ENCODE measurements around the gene IGIP.

DNA sequence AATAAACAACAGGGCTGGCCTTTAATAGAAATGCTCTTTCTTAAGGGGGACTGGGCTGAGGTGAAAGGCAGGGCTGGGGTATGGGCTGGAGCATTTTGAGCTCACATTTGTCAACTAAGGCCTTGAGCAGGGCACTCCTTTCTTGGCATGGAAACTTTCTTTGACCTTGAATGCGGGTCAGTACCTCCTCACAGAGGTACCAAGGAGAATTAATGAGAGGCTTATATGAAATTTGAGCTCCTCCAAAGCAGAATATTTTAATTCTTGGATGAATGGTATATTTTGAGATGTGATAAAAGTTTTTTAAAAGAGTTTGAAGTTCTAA, 52.3 kb downstream of the IGIP start:
- TF ChIP-seq, protein P1, sequence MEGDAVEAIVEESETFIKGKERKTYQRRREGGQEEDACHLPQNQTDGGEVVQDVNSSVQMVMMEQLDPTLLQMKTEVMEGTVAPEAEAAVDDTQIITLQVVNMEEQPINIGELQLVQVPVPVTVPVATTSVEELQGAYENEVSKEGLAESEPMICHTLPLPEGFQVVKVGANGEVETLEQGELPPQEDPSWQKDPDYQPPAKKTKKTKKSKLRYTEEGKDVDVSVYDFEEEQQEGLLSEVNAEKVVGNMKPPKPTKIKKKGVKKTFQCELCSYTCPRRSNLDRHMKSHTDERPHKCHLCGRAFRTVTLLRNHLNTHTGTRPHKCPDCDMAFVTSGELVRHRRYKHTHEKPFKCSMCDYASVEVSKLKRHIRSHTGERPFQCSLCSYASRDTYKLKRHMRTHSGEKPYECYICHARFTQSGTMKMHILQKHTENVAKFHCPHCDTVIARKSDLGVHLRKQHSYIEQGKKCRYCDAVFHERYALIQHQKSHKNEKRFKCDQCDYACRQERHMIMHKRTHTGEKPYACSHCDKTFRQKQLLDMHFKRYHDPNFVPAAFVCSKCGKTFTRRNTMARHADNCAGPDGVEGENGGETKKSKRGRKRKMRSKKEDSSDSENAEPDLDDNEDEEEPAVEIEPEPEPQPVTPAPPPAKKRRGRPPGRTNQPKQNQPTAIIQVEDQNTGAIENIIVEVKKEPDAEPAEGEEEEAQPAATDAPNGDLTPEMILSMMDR (IDR thresholded peaks at IDR 0.05; ENCODE audit: low read depth, low read length): no peak
- TF ChIP-seq POLR2A (IDR thresholded peaks at IDR 0.05; ENCODE audit: extremely low read depth, insufficient read length) (no peak), MYC (IDR thresholded peaks at IDR 0.05; ENCODE audit: low read depth, low read length) (no peak), MAX (IDR thresholded peaks at IDR 0.05; ENCODE audit: low read depth, low read length) (no peak)

Data from NB4 (cell line).